GM12878 (cell line): Measurements from ENCODE around the gene SYK. TPM values are rescaled to one million over a fixed set of nuclear protein-coding genes. Genes with fewer than 3 reads are reported as not detected.

Experiments used
- ATAC-seq: fragments of 200-7000 bp; cut with Tn5 transposase; 3 replicates; pipeline ENCODE4 v1.9.1; 2020; ENCODE audit warnings: mild to moderate bottlenecking, moderate library complexity
- BruUV-seq: library from RNA; stranded (reverse); fragments of 400-500 nt; replicated peaks from 2 replicates; lab custom pipeline; 2021; lab: Mats Ljungman, UMichigan
- CTCF ChIA-PET: fragments of 300-600 bp; sonication (Branson Sonifier 250); formaldehyde crosslinking; extraction: SDS; loops from one replicate; lab custom pipeline; 2021; ENCODE audit warnings: inconsistent platforms; lab: Yijun Ruan, JAX
- POLR2A ChIA-PET: fragments of 350-600 bp; formaldehyde crosslinking; extraction: SDS; loops from one replicate; lab custom pipeline; 2021; ENCODE audit warnings: inconsistent platforms; lab: Charles Lee
- RAD21 ChIA-PET: fragments of 300-600 bp; sonication (Branson Sonifier 250); formaldehyde crosslinking; loops from one replicate; lab custom pipeline; 2023; ENCODE audit warnings: antibody characterized with exemption; ENCODE audit not compliant: unreplicated experiment; lab: Charles Lee
- SMC1A ChIA-PET: fragments of 300-600 bp; sonication (Branson Sonifier 250); formaldehyde crosslinking; loops from one replicate; lab custom pipeline; 2023; ENCODE audit not compliant: unreplicated experiment, uncharacterized antibody; lab: Charles Lee
- DNase-seq: peaks from one replicate; pipeline ENCODE4 v3.0.0-alpha.2; 2011; ENCODE audit warnings: low read depth, low spot score
- FAIRE-seq: peaks from 3 replicates; lab custom pipeline; 2011; peaks lifted over from hg19 to GRCh38; lab: Jason Lieb, UNC
- H2AFZ ChIP-seq: 2 replicates; pipeline ENCODE4 v1.6.0; 2011; ENCODE audit warnings: low read depth, low read length, control low read depth; ENCODE audit not compliant: control insufficient read depth
- H3K27ac ChIP-seq: 2 replicates; pipeline ENCODE4 v1.5.1; 2011; ENCODE audit warnings: control low read depth; ENCODE audit not compliant: control insufficient read depth, insufficient read depth
- H3K27me3 ChIP-seq, 2 experiments: replicated peaks in 1 of 2; 2 replicates each; pipeline versions ENCODE4 v1.6.0 to v1.6.1; 2011; ENCODE audit warnings: low read length in 1 of 2; ENCODE audit not compliant: control insufficient read depth in 2 of 2, insufficient read depth in 2 of 2
- H3K36me3 ChIP-seq, 2 experiments: 2 replicates each; pipeline ENCODE4 v1.5.1; 2011; ENCODE audit warnings: low read length in 1 of 2; ENCODE audit not compliant: control insufficient read depth in 2 of 2, insufficient read depth in 2 of 2
- H3K4me1 ChIP-seq: 2 replicates; pipeline ENCODE4 v1.6.1; 2011; ENCODE audit warnings: mild to moderate bottlenecking, low read length, moderate library complexity, mixed read lengths; ENCODE audit not compliant: control insufficient read depth, insufficient read depth
- H3K4me2 ChIP-seq: 2 replicates; pipeline ENCODE4 v1.6.0; 2011; ENCODE audit warnings: control low read depth; ENCODE audit not compliant: control insufficient read depth, insufficient read depth
- H3K4me3 ChIP-seq: fragments of 200-600 bp; sonication (generic); 2 replicates; pipeline ENCODE4 v1.5.1; 2016
- H3K79me2 ChIP-seq: 2 replicates; pipeline ENCODE4 v1.6.0; 2011; ENCODE audit warnings: low read length; ENCODE audit not compliant: control insufficient read depth, insufficient read depth
- H3K9ac ChIP-seq: 2 replicates; pipeline ENCODE4 v1.8.0; 2011; ENCODE audit warnings: low read length, control low read depth, mixed read lengths; ENCODE audit not compliant: control insufficient read depth, insufficient read depth
- H3K9me3 ChIP-seq: replicated peaks from 3 replicates; pipeline ENCODE4 v1.5.1; 2011; ENCODE audit warnings: mild to moderate bottlenecking, low read length; ENCODE audit not compliant: control insufficient read depth, insufficient read depth
- H4K20me1 ChIP-seq: 2 replicates; pipeline ENCODE4 v1.6.0; 2011; ENCODE audit not compliant: control insufficient read depth, insufficient read depth
- ATF2 ChIP-seq: IDR thresholded peaks from 2 replicates; pipeline ENCODE4 v1.6.1; 2012; ENCODE audit warnings: low read length, inconsistent platforms
- ELK1 ChIP-seq: IDR thresholded peaks from 2 replicates; pipeline ENCODE4 v1.6.1; 2012; ENCODE audit warnings: low read depth, low read length, improper control_type of control experiment
- HSF1 ChIP-seq: fragments of 150-350 bp; IDR thresholded peaks from 2 replicates; pipeline ENCODE4 v1.6.1; 2014; ENCODE audit warnings: mild to moderate bottlenecking, low read depth, low read length
- NFYB ChIP-seq: IDR thresholded peaks from 2 replicates; pipeline ENCODE4 v1.6.1; 2011; ENCODE audit warnings: low read depth, mild to moderate bottlenecking, low read length, improper control_type of control experiment, moderate library complexity; ENCODE audit not compliant: insufficient read depth
- NR2C1 ChIP-seq: fragments of 450-650 bp; IDR thresholded peaks from 2 replicates; pipeline ENCODE4 v1.6.1; 2017; ENCODE audit warnings: antibody characterized with exemption, mild to moderate bottlenecking, moderate library complexity
- PML ChIP-seq: IDR thresholded peaks from 2 replicates; pipeline ENCODE4 v1.6.1; 2012; ENCODE audit warnings: low read length, inconsistent platforms
- RAD51 ChIP-seq: fragments of 450-650 bp; IDR thresholded peaks from 2 replicates; pipeline ENCODE4 v1.6.1; 2016; ENCODE audit warnings: moderate library complexity, mild to moderate bottlenecking, inconsistent platforms
- RELA ChIP-seq: fragments of 450-650 bp; IDR thresholded peaks from 2 replicates; pipeline ENCODE4 v1.8.0; 2014; ENCODE audit warnings: borderline replicate concordance; ENCODE audit not compliant: partially characterized antibody
- RUNX3 ChIP-seq: IDR thresholded peaks from 2 replicates; pipeline ENCODE4 v1.6.1; 2012; ENCODE audit warnings: low read length, inconsistent platforms
- SMC3 ChIP-seq: IDR thresholded peaks from 2 replicates; pipeline ENCODE4 v1.6.1; 2011; ENCODE audit warnings: low read length, improper control_type of control experiment, borderline replicate concordance
- ZNF217 ChIP-seq: fragments of 450-650 bp; IDR thresholded peaks from 2 replicates; pipeline ENCODE4 v1.6.1; 2017; ENCODE audit warnings: antibody characterized with exemption, mild to moderate bottlenecking
- ZZZ3 ChIP-seq: IDR thresholded peaks from 2 replicates; pipeline ENCODE4 v1.6.1; 2011; ENCODE audit warnings: low read depth; ENCODE audit not compliant: control insufficient read depth, insufficient read length
- WGBS: methylation state at CpG from one replicate; pipeline ENCODE4 v1.1.6; 2016; ENCODE audit warnings: low lambda C conversion rate; ENCODE audit not compliant: insufficient replicate concordance, insufficient coverage; ENCODE audit errors: missing lambda C conversion rate; 5-methylcytosine and 5-hydroxymethylcytosine counted together
- in situ Hi-C: fragments of 300-500 bp; cut with MboI; formaldehyde crosslinking; loops from 9 replicates; pipeline ENCODE4 v1.14.3; 2018; ENCODE audit warnings: mixed read lengths
- intact Hi-C: fragments of 100-400 bp; cut with micrococcal nuclease; formaldehyde crosslinking; loops from one replicate; pipeline ENCODE4 v1.14.2; 2022; ENCODE audit not compliant: unreplicated experiment
- polyA plus RNA-seq, 11 experiments: library from polyadenylated mRNA; depleted of rRNA in 4 of 11; unstranded in 6 of 11; stranded (reverse) in 5 of 11; fragments of >200 nt; fragmentation: Nextera tagmentation in 4 of 11; fragmentation: Illumina TruSeq in 1 of 11; extraction: Ambion mirVana in 4 of 11; extraction: Trizol in 1 of 11; gene quantifications; 1 replicate in 1 of 11; 2 replicates in 10 of 11; pipeline versions ENCODE4 v1.2.1 to v1.2.3, GENCODE V29; 2011 to 2016; ENCODE audit warnings: inconsistent platforms in 2 of 11, missing spikeins in 2 of 11, low read depth in 1 of 11
- total RNA-seq, 4 experiments: library from RNA; depleted of rRNA in 3 of 4; stranded (reverse); fragments of >200 nt in 3 of 4; fragmentation: Illumina TruSeq in 1 of 4; extraction: Trizol in 1 of 4; gene quantifications; 2 replicates each; pipeline versions ENCODE4 v1.2.1 to v1.2.3, GENCODE V29; 2013 to 2021

The SYK gene
- total and polyA plus RNA-seq, 10 of the 15 experiments (the other 5 are each of a cell fraction or from before 2014, with no cell fraction given) = 6.5 to 135 (median 68.8) TPM

GRCh38 chr9:90808398-90808797 lies 6.8 kb downstream of the SYK start (continued):
- TF ChIP-seq RAD51 (no peak), HSF1 (no peak), RELA (no peak), RUNX3 (0 out of 2 replicates have a peak, but pooled peaks have one; percentile 0), ZNF217 (no peak)

- no peak for TF ChIP-seq NR2C1
- TF ChIP-seq PML = no peak
- no peak for TF ChIP-seq ELK1
- no peak for TF ChIP-seq NFYB
- no peak for TF ChIP-seq ATF2
- TF ChIP-seq ZZZ3 = no peak
- peak; percentile 70; the same call in 1 of the 2 replicates for TF ChIP-seq RUNX3
- no peak for TF ChIP-seq SMC3
- TF ChIP-seq, all 136 proteins: peak for 1
- H3K4me1 ChIP-seq = peaks cover 59% of the 10 kb centered on the region
- SMC1A ChIA-PET = interaction anchor here (1.0 to 1.5 kb wide), 7 partner anchors 8 to 29 kb away, joined by 3 to 5 read pairs (median 3); partner anchors contain the start of gene SYK
- peak overlapping the region; percentile 10; the same call in 1 of the 2 replicates for H3K27ac ChIP-seq
- no peaks in the 10 kb centered on the region for H4K20me1 ChIP-seq
- CTCF ChIA-PET = interaction anchor here (1.4 kb wide), 1 partner anchor 61 kb away, joined by 6 read pairs; no protein-coding TSS in a partner anchor
- RAD21 ChIA-PET = interaction anchor here (1.5 kb wide), 1 partner anchor 17 kb away, joined by 3 read pairs; no protein-coding TSS in a partner anchor
- H2AFZ ChIP-seq = no peak overlapping the region; the same call in none of the 2 replicates
- no peaks in the 10 kb centered on the region for H3K27me3 ChIP-seq
- FAIRE-seq = no peak
- DNase-seq = no peak
- H3K9me3 ChIP-seq = no peaks in the 10 kb centered on the region
- H3K36me3 ChIP-seq = no peaks in the 10 kb centered on the region
- WGBS = 16% methylated on average over 8 of the region's 8 CpGs
- peak overlapping the region; percentile 75 for H3K4me2 ChIP-seq
- ATAC-seq = peak; percentile 14; the same call in 1 of the 3 replicates
- intact Hi-C loops (loop anchor here (2.0 kb wide), 1 partner anchor 18 kb away; no protein-coding TSS in a partner anchor), in situ Hi-C loops (no loop called here)
- H3K9ac ChIP-seq = 0 out of 2 replicates have a peak overlapping the region, but pooled peaks have one; percentile 25
- peak overlapping the region; percentile 8; the same call in 1 of the 2 replicates for H3K4me3 ChIP-seq
- H3K79me2 ChIP-seq = peaks cover 74% of the 10 kb centered on the region
- no TSS peak for BruUV-seq
- POLR2A ChIA-PET = no interaction called here
Measured at GRCh38 chr9:90808890-90809685, 7.5 kb downstream of the SYK start.
